Heart right ventricle (tissue), 16 donors: ENCODE results near the gene CDC42SE2. TPM values are rescaled to one million over a fixed set of nuclear protein-coding genes. Genes with fewer than 3 reads are reported as not detected.
"Not testable (repeated sequence)": the region's sequence is repeated elsewhere in the genome, so short reads cannot be mapped to it uniquely, and the experiment has no call there.

ENCODE experiments used
- ATAC-seq, 8 donors: fragments of 200-7000 bp; cut with Tn5 transposase; one replicate each; pipeline ENCODE4 v1.9.1; 2020; ENCODE audit warnings: mild to moderate bottlenecking in 8 of 8, moderate library complexity in 8 of 8, moderate number of reproducible peaks in 1 of 8
- DNase-seq, 2 donors: peaks; one replicate each; pipeline ENCODE4 v3.0.0-alpha.2; 2020
- H3K27ac ChIP-seq, 10 donors: fragments of 200-600 bp; sonication (generic) in 2 of 10; one replicate each; pipeline versions ENCODE4 v1.5.0 to v1.8.0; 2020 to 2022; ENCODE audit warnings: mild to moderate bottlenecking in 3 of 10
- H3K27me3 ChIP-seq, 7 donors: fragments of 200-600 bp; one replicate each; pipeline ENCODE4 v1.8.0; 2021 to 2022; ENCODE audit warnings: mild to moderate bottlenecking in 2 of 7
- H3K36me3 ChIP-seq, 9 donors: fragments of 200-600 bp; sonication (generic) in 1 of 9; one replicate each; pipeline versions ENCODE4 v1.5.0 to v1.8.0; 2020 to 2022; ENCODE audit warnings: mild to moderate bottlenecking in 2 of 9
- H3K4me1 ChIP-seq, 9 donors: fragments of 200-600 bp; sonication (generic) in 1 of 9; one replicate each; pipeline versions ENCODE4 v1.5.0 to v1.8.0; 2020 to 2022; ENCODE audit warnings: mild to moderate bottlenecking in 4 of 9
- H3K4me3 ChIP-seq, 10 donors: fragments of 200-600 bp; sonication (generic) in 2 of 10; one replicate each; pipeline versions ENCODE4 v1.5.0 to v1.8.0; 2020 to 2022; ENCODE audit warnings: mild to moderate bottlenecking in 7 of 10, moderate library complexity in 2 of 10
- H3K9me3 ChIP-seq, 11 donors: fragments of 200-600 bp in 10 of 11; sonication (generic) in 2 of 11; one replicate each; pipeline versions ENCODE4 v1.5.0 to v1.8.0; 2013 to 2022; ENCODE audit warnings: mild to moderate bottlenecking in 2 of 11, control low read depth in 1 of 11, moderate library complexity in 1 of 11
- WGBS, 2 donors: extraction: QIAGEN DNeasy Blood & Tissue Kit; methylation state at CpG; one replicate each; pipeline ENCODE4 v1.1.7; 2013; ENCODE audit warnings: inconsistent platforms in 1 of 2; 5-methylcytosine and 5-hydroxymethylcytosine counted together
- intact Hi-C, 10 donors: fragments of 100-400 bp; cut with DNase I; formaldehyde crosslinking; loops; one replicate each; pipeline versions ENCODE4 v1.11.1 to v1.14.2; 2022
- polyA plus RNA-seq, 2 donors: library from polyadenylated mRNA; stranded (reverse); fragments of 200-250 nt; gene quantifications; one replicate each; pipeline ENCODE4 v1.2.3, GENCODE V29; 2013
- total RNA-seq, 10 donors: library from RNA; stranded (reverse); fragmentation: NEBNext Ultra II Directional in 3 of 10; extraction: Animal tissue kit (Norgen Biotek cat#: 25700) in 3 of 10; gene quantifications; one replicate each; pipeline versions ENCODE4 v1.2.1 to v1.2.4, GENCODE V29; 2021 to 2023
- TF ChIP-seq, protein P1 (sequence below), 9 donors: fragments of 200-600 bp; sonication (generic) in 2 of 9; IDR thresholded peaks; one replicate each; pipeline versions ENCODE4 v1.5.0 to v1.8.0; 2021 to 2022; ENCODE audit warnings: antibody characterized with exemption in 9 of 9, mild to moderate bottlenecking in 5 of 9, moderate library complexity in 1 of 9
- donor health status: Arrhythmogenic right ventricular cardiomyopathy.
- donor health status: ischemic (EF 13 %, LVEDD 7.1; RV severe dilation, severe dysfunction).
- donor health status: healthy with polysubstance abuse.
- donor health status: DM: no; HTN: yes; CAD: no.
- donor health status: DM: no; HTN: no; CAD: no.
- donor health status: ischemic (EF 25% LVEDD 6.9; RV normal size, moderate dysfunction).
- donor health status: ischemic (EF 25% LVEDD 5.7; RV mildly dilated, moderate dysfunction).
- donor health status: healthy.
- donor health status: DM: yes; HTN: yes; CAD: no.
- donor health status: Ischemic cardiomyopathy.
- donor health status: ischemic (EF 35%, LVEDD 5.7; RV mildly dilated, moderate dysfunction).
- donor health status: nonischemic (EF 11% LVEDD 7.7; RV severe dilation, severe dysfunction).
- donor health status: DM: yes; HTN: yes; CAD: no.
- donor health status: PGD.
- donor health status: ischemic (EF 29% LVEDD 5.4; RV normal size, mild dysfunction).
- donor health status: nonischemic (EF 23%, LVEDD 6.1; RV moderate dilation, normal function).

The CDC42SE2 gene
- total and polyA plus RNA-seq, 12 donors: 5.4 to 25.8 (median 11.1) TPM

DNA sequence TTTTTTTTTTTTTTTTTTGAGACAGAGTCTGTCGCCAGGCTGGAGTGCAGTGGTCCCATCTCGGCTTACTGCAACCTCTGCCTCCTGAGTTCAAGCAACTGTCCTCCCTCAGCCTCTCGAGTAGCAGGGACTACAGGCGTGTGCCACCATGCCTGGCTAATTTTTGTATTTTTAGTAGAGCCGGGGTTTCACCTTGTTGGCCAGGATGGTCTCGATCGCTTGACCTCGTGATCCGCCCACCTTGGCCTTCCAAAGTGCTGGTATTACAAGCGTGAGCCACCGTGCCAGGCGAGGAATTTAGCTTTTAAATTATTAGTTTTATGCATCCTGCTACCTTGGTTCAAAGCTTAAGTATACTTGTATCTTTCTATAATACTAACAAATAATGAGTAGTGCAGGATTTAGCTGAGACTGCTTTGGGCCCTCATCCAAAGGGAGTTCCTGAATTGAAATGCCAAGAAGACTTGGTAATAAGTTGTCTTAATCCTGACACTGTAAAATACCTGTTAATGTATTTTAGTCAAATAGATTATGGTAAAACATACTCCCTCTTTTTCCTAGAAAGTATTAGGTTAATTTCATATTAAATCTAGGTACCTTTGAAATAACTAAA lies 5.0 kb downstream of the CDC42SE2 start:
- TF ChIP-seq, protein P1, sequence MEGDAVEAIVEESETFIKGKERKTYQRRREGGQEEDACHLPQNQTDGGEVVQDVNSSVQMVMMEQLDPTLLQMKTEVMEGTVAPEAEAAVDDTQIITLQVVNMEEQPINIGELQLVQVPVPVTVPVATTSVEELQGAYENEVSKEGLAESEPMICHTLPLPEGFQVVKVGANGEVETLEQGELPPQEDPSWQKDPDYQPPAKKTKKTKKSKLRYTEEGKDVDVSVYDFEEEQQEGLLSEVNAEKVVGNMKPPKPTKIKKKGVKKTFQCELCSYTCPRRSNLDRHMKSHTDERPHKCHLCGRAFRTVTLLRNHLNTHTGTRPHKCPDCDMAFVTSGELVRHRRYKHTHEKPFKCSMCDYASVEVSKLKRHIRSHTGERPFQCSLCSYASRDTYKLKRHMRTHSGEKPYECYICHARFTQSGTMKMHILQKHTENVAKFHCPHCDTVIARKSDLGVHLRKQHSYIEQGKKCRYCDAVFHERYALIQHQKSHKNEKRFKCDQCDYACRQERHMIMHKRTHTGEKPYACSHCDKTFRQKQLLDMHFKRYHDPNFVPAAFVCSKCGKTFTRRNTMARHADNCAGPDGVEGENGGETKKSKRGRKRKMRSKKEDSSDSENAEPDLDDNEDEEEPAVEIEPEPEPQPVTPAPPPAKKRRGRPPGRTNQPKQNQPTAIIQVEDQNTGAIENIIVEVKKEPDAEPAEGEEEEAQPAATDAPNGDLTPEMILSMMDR (IDR thresholded peaks at IDR 0.05): no peak
- intact Hi-C loops: loop anchor here in 6 of 10 donors (10.0 kb wide), 5 partner anchors 104 to 146 kb away; partner anchors contain the start of gene HINT1 (in 1 of the 6)
- ATAC-seq: no peak

DNA sequence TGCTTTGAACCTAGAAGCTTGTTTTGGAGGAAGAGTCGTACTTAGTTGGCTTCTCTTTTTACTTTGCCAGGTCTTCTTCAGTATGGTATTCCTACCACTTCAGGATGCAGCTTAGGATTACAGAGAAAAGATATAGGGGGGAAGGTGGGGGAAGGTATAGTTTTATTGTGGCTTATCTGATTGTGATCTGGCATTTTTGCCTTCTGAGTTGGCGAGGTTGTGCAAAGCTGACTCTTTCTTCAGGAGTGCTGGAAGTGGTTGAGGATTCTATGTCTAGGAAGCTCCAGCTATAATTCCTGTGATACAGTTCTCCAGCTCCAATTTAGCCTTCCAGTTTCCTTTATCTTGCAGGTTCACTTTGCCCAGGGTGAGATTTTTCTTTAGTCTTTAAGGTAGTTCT lies 7.0 kb downstream of the CDC42SE2 start:
- intact Hi-C loops: loop anchor here in 2 of 10 donors (10.0 kb wide), 2 partner anchors 104 to 134 kb away; no protein-coding TSS in a partner anchor
- DNase-seq (no peak), ATAC-seq (no peak)
- H3K4me1 ChIP-seq: peaks cover 0 to 90% (median 13%) of the 10 kb centered on the region in 9 donors
- H3K27ac ChIP-seq: peak overlapping the region in 1 of 10 donors; percentile 56
- no peak overlapping the region for H3K4me3 ChIP-seq
- 77 to 88% methylated on average over 2 of the region's 2 CpGs for WGBS, 2 donors
- no peaks in the 10 kb centered on the region for H3K9me3 ChIP-seq
- no peaks in the 10 kb centered on the region for H3K27me3 ChIP-seq
- H3K36me3 ChIP-seq: no peaks in the 10 kb centered on the region
- TF ChIP-seq, protein P1 (IDR thresholded peaks at IDR 0.05): no peak

More for the DNA sequence above, 5.0 kb downstream of the CDC42SE2 start:
- no peaks in the 10 kb centered on the region for H3K27me3 ChIP-seq
- no peak for DNase-seq
- H3K27ac ChIP-seq: peak overlapping the region in 1 of 10 donors; percentile 56
- H3K9me3 ChIP-seq: no peaks in the 10 kb centered on the region
- peaks cover 0 to 84% (median 25%) of the 10 kb centered on the region in 9 donors for H3K4me1 ChIP-seq
- no peaks in the 10 kb centered on the region for H3K36me3 ChIP-seq
- H3K4me3 ChIP-seq: no peak overlapping the region
- whole genome bisulfite sequencing, 2 donors: 94 to 99% methylated on average over 12 of the region's 12 CpGs

DNA sequence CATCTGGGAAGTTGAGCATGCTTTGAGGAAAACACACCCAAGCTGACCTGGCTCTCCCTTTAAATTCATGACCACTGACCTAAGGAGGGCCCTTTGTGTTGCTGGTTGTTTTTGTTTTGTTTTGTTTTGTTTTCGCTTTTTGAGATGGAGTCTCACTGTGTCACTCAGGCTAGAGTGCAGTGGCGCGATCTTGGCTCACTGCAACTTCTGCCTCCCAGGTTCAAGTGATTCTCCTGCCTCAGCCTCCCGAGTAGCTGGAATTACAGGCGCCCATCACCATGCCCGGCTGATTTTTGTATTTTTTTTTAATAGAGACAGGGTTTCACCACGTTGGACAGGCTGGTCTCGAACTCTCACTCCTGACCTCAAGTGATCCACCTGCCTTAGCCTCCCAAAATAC lies 8.0 kb downstream of the CDC42SE2 start:
- ATAC-seq: peak in 1 of 8 donors; percentile 31
- peaks cover 0 to 83% (median 7%) of the 10 kb centered on the region in 9 donors for H3K4me1 ChIP-seq
- not testable (repeated sequence) for DNase-seq

DNA sequence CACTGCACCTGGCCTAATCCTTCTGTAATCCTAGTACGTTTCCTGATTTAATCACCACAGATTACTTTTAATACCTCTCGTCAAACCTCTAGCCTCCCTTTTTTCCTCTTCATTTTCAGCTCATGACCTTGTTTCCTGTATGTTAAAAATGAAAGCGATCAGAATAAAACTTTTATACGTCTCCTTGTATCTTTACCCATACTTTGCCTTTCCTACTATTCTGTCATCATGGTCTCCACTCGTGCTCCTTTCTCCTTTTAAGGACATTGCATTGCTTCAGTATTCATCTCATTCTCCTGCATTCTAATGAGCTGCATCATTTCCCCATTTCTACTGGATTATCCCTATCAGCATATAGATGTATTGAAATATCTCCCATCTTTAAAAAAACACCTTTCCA lies 8.5 kb downstream of the CDC42SE2 start:
- DNase-seq: no peak
- peaks cover 0 to 84% (median 7%) of the 10 kb centered on the region in 9 donors for H3K4me1 ChIP-seq
- no peaks in the 10 kb centered on the region for H3K9me3 ChIP-seq
- TF ChIP-seq, protein P1 (IDR thresholded peaks at IDR 0.05): no peak
- peak overlapping the region in 1 of 10 donors; percentile 6 for H3K4me3 ChIP-seq
- peak overlapping the region in 2 of 10 donors; percentile 39 to 73 for H3K27ac ChIP-seq
- intact Hi-C loops: loop anchor here in 2 of 10 donors (10.0 kb wide), 2 partner anchors 102 to 132 kb away; no protein-coding TSS in a partner anchor
- 70 to 77% methylated on average over 5 of the region's 5 CpGs for WGBS, 2 donors
- no peak for ATAC-seq
- no peaks in the 10 kb centered on the region for H3K36me3 ChIP-seq
- H3K27me3 ChIP-seq: no peaks in the 10 kb centered on the region

More for the DNA sequence above, 8.0 kb downstream of the CDC42SE2 start:
- Histone ChIP-seq H3K4me3 (peak overlapping the region in 1 of 10 donors; percentile 6), H3K27ac (peak overlapping the region in 2 of 10 donors; percentile 39 to 73)
- intact Hi-C loops: loop anchor here in 2 of 10 donors (10.0 kb wide), 2 partner anchors 103 to 133 kb away; no protein-coding TSS in a partner anchor
- H3K9me3 ChIP-seq, H3K27me3 ChIP-seq, H3K36me3 ChIP-seq: not testable (repeated sequence)
- whole genome bisulfite sequencing, 2 donors: 81 to 90% methylated on average over 8 of the region's 8 CpGs
